ENCODE results near the gene RAB27B. TPM values are rescaled to one million over a fixed set of nuclear protein-coding genes. Genes with fewer than 3 reads are reported as not detected.

The RAB27B gene
- total RNA-seq, 1 donor, result 6.5 TPM

GRCh38 chr18:54916507-54916906 lies 88.2 kb downstream of the RAB27B start:
- H3K4me3 ChIP-seq (ENCODE audit: low read depth, low read length), result no peak overlapping the region
- no peak for TF ChIP-seq CTCF (IDR thresholded peaks at IDR 0.05; ENCODE audit: insufficient read depth, low read depth, low read length)
- no peak for DNase-seq (ENCODE audit: low read depth)

GRCh38 chr18:54918060-54918459 lies 89.8 kb downstream of the RAB27B start:
- TF ChIP-seq CTCF (IDR thresholded peaks at IDR 0.05; ENCODE audit: insufficient read depth, low read depth, low read length), result no peak
- no peak overlapping the region for H3K4me3 ChIP-seq (ENCODE audit: low read depth, low read length)
- DNase-seq (ENCODE audit: low read depth), result no peak

- DNase-seq (ENCODE audit: low read depth), result no peak
- H3K4me3 ChIP-seq (ENCODE audit: low read depth, low read length), result no peak overlapping the region
- no peak for TF ChIP-seq CTCF (IDR thresholded peaks at IDR 0.05; ENCODE audit: insufficient read depth, low read depth, low read length)
These were observed 91.1 kb downstream of the RAB27B start for GRCh38 chr18:54919412-54919811.

DNA sequence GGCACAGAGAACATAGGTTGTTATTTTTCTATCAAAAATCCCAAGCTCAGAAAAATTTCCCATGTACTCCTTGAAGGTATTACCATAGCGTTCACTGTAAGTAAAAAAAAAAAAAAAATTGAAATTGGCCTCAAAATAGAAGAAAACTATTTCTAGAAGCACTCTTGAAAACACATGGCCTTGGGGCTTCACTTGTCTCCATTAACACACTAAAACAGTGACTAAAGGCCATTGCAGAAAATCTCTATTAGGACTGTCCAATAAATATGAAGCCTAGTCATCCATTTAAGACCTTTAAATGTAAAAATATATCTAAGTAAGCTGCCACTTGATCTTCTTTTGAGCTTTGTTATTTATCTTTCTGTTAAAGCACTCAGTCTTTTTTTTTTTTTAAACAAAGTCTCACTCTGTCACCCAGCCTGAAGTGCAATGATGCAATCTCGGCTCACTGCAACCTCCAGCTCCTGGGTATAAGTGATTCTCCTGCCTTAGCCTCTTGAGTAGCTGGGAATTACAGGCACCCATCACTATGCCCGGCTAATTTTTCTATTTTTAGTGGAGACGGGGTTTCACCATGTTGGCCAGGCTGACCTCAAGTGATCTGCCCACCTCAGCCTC lies 95.2 kb downstream of the RAB27B start:
- TF ChIP-seq CTCF (IDR thresholded peaks at IDR 0.05; ENCODE audit: insufficient read depth, low read depth, low read length), result no peak
- peak; percentile 28 for DNase-seq (ENCODE audit: low read depth)
- H3K4me3 ChIP-seq (ENCODE audit: low read depth, low read length), result no peak overlapping the region

- H3K4me3 ChIP-seq (ENCODE audit: low read depth, low read length), result no peak overlapping the region
- no peak for DNase-seq (ENCODE audit: low read depth)
- TF ChIP-seq CTCF (IDR thresholded peaks at IDR 0.05; ENCODE audit: insufficient read depth, low read depth, low read length), result no peak
These were observed 96.7 kb downstream of the RAB27B start for GRCh38 chr18:54924948-54925347.

GRCh38 chr18:54926593-54927325 lies 98.5 kb downstream of the RAB27B start:
- no peak for TF ChIP-seq CTCF (IDR thresholded peaks at IDR 0.05; ENCODE audit: insufficient read depth, low read depth, low read length)
- peak; percentile 45 for DNase-seq (ENCODE audit: low read depth)

More at GRCh38 chr18:54926593-54927325, 98.5 kb downstream of the RAB27B start:
- no peak overlapping the region for H3K4me3 ChIP-seq (ENCODE audit: low read depth, low read length)
